Measurements from ENCODE around the gene FLNA. TPM values are rescaled to one million over a fixed set of nuclear protein-coding genes. Genes with fewer than 3 reads are reported as not detected.
A peak's percentile ranks its signal among the peaks of the same experiment; 100 is the strongest.

Gene FLNA
- total and polyA plus RNA-seq, 2 donors (not counting 3 experiments of a cell fraction or from before 2014, with no cell fraction given) = 658 to 1,474 TPM

DNA sequence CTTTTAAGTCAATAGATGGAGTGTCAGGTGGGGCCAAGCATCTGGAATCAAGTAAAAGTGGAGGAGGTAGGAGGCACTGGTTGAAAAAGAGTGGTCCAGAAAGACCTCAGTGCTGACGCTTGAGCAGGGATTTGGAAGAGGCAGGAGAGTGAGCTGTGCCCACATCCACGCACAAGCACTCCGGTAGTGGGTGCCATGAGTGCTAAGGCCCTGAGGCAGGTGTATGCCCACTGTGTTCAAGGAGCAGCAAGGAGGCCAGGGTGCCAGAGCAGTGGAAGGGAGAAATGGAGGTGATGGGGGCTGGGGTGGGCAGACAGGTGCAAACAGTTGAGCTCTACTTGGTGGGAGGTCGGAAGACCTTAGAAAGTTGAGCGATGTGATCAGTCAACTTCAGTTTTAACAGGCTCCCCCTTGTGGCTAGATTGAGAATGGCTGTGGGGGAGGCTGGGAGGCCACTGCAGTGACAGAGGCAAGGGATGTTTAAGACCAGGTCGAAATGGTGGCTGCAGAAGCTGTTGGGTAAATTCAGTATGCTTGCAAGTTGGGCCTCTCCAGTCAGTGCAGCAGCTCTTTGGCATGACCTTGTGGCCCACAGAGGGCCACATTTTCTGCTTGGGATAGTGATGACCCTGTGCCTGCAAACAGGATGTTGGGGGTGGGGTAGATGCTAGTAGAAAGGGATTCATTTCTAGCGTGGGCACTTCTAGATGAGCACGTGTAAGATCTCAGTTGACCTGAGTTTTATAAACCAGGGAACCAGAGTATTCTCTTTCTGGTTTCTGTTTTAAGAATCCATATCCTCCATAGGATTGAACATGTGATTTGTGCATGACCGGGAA, 66.1 kb downstream of the FLNA start:
- no TSS peak for BruUV-seq (replicated peaks)
- H2AFZ ChIP-seq (ENCODE audit: low read depth, low read length) = no peak overlapping the region
- H4K20me1 ChIP-seq (replicated peaks; ENCODE audit: control insufficient read depth, extremely low read depth, insufficient read depth, low read length) = no peaks in the 10 kb centered on the region
- DNase-seq (ENCODE audit: low read depth, low spot score) (peak; percentile 53), FAIRE-seq (peak; percentile 92)
- H3K36me3 ChIP-seq (ENCODE audit: control insufficient read depth in 2 of 2, extremely low read depth in 1 of 2, insufficient read depth in 2 of 2, low read length in 2 of 2) = no peaks in the 10 kb centered on the region
- no peak overlapping the region for H3K9ac ChIP-seq (replicated peaks; ENCODE audit: extremely low read depth, insufficient read depth, low read length)
- H3K9me3 ChIP-seq (replicated peaks; ENCODE audit: control insufficient read depth, insufficient read depth, low read length) = no peaks in the 10 kb centered on the region
- peak; percentile 59 to 68 for TF ChIP-seq CTCF (IDR thresholded peaks at IDR 0.05; ENCODE audit: extremely low read depth in 1 of 2, insufficient read depth in 1 of 2, low read depth in 1 of 2, low read length in 2 of 2)
- TF ChIP-seq FOS (IDR thresholded peaks at IDR 0.05; ENCODE audit: borderline replicate concordance, insufficient read depth, low read length) = no peak
- intact Hi-C loops (cut with micrococcal nuclease) (no loop called here), dilution Hi-C loops (cut with MboI; ENCODE audit: extremely low pct_ligation_motif_present, low sequenced_read_pairs) (no loop called here)
- POLR2A ChIA-PET = no interaction called here
- CTCF ChIA-PET = interaction anchor here (1.2 to 3.3 kb wide), 7 partner anchors 9 to 295 kb away, joined by 4 to 20 read pairs (median 8); no protein-coding TSS in a partner anchor
- H3K27me3 ChIP-seq (ENCODE audit: control insufficient read depth in 2 of 2, insufficient read depth in 2 of 2, low read length in 2 of 2) = no peaks in the 10 kb centered on the region
- no peaks in the 10 kb centered on the region for H3K4me1 ChIP-seq (ENCODE audit: control insufficient read depth, extremely low read depth, insufficient read depth, low read length)
- no peaks in the 10 kb centered on the region for H3K79me2 ChIP-seq (ENCODE audit: control insufficient read depth, insufficient read depth, low read length)
- no peak overlapping the region for H3K4me3 ChIP-seq (replicated peaks in 1 of 3; ENCODE audit: insufficient read depth in 1 of 3, low read depth in 1 of 3, low read length in 3 of 3)
- H3K4me2 ChIP-seq (ENCODE audit: insufficient read depth, low read length) = no peak overlapping the region
- H3K9me1 ChIP-seq (replicated peaks; ENCODE audit: control insufficient read depth, extremely low read depth, insufficient read depth, low read length) = no peaks in the 10 kb centered on the region
- no peak overlapping the region for H3K27ac ChIP-seq (ENCODE audit: insufficient read depth, low read depth, low read length)

DNA sequence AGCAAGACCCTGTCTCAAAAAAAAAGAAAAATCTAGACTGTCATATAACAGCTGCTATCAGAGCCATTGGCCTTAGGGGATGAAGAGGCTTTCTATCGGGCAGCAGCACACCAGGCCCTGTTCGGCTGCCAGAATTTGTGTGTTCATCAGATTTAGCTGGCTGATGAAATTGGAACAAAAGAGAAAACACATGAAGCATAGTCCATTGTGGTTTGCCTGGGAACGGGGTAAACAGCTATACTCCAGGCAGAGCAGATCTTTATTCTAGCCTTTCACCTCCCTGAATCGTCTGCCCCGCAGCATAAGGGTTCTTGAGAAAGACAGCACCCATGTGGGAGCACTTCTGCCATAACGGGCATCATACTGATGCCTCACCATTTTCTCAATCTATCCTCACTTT, 67.2 kb downstream of the FLNA start:
- Histone ChIP-seq H3K4me3 (replicated peaks in 1 of 3; ENCODE audit: insufficient read depth in 1 of 3, low read depth in 1 of 3, low read length in 3 of 3) (no peak overlapping the region), H3K9me3 (replicated peaks; ENCODE audit: control insufficient read depth, insufficient read depth, low read length) (no peaks in the 10 kb centered on the region), H3K36me3 (ENCODE audit: control insufficient read depth in 2 of 2, extremely low read depth in 1 of 2, insufficient read depth in 2 of 2, low read length in 2 of 2) (no peaks in the 10 kb centered on the region), H3K27ac (ENCODE audit: insufficient read depth, low read depth, low read length) (no peak overlapping the region), H3K9me1 (replicated peaks; ENCODE audit: control insufficient read depth, extremely low read depth, insufficient read depth, low read length) (no peaks in the 10 kb centered on the region), H3K4me2 (ENCODE audit: insufficient read depth, low read length) (no peak overlapping the region), H3K9ac (replicated peaks; ENCODE audit: extremely low read depth, insufficient read depth, low read length) (no peak overlapping the region), H4K20me1 (replicated peaks; ENCODE audit: control insufficient read depth, extremely low read depth, insufficient read depth, low read length) (no peaks in the 10 kb centered on the region), H2AFZ (ENCODE audit: low read depth, low read length) (no peak overlapping the region), H3K27me3 (ENCODE audit: control insufficient read depth in 2 of 2, insufficient read depth in 2 of 2, low read length in 2 of 2) (no peaks in the 10 kb centered on the region), H3K4me1 (ENCODE audit: control insufficient read depth, extremely low read depth, insufficient read depth, low read length) (no peaks in the 10 kb centered on the region), H3K79me2 (ENCODE audit: control insufficient read depth, insufficient read depth, low read length) (no peaks in the 10 kb centered on the region)
- DNase-seq (ENCODE audit: low read depth, low spot score) (no peak), FAIRE-seq (no peak)
- CTCF ChIA-PET = interaction anchor here (1.8 to 3.3 kb wide), 3 partner anchors 9 to 294 kb away, joined by 9 to 20 read pairs (median 11); no protein-coding TSS in a partner anchor
- dilution Hi-C loops (cut with MboI; ENCODE audit: extremely low pct_ligation_motif_present, low sequenced_read_pairs) (no loop called here), intact Hi-C loops (cut with micrococcal nuclease) (no loop called here)
- no peak for TF ChIP-seq MAX (IDR thresholded peaks at IDR 0.05; ENCODE audit: insufficient read depth, insufficient read length)
- no peak for TF ChIP-seq FOS (IDR thresholded peaks at IDR 0.05; ENCODE audit: borderline replicate concordance, insufficient read depth, low read length)
- no peak for TF ChIP-seq EZH2 (IDR thresholded peaks at IDR 0.05; ENCODE audit: borderline replicate concordance, low read depth, low read length, severe bottlenecking)
- POLR2A ChIA-PET = no interaction called here
- BruUV-seq (replicated peaks) = no TSS peak
